Measurements from ENCODE around the gene ITGA6. TPM values are rescaled to one million over a fixed set of nuclear protein-coding genes. Genes with fewer than 3 reads are reported as not detected.
A peak's percentile ranks its signal among the peaks of the same experiment; 100 is the strongest.

Gene ITGA6
- total RNA-seq, 1 experiment from 2014 or later = 27.8 TPM

- Histone ChIP-seq H3K36me3 (ENCODE audit: control insufficient read depth, insufficient read depth, low read length) (no peaks in the 10 kb centered on the region), H3K9me3 (no peaks in the 10 kb centered on the region), H3K27me3 (replicated peaks; ENCODE audit: control insufficient read depth, insufficient read depth, low read length) (no peaks in the 10 kb centered on the region), H3K4me3 (ENCODE audit: low read depth, low read length) (no peak overlapping the region), H3K4me1 (peaks cover 64% of the 10 kb centered on the region)
- BruUV-seq (replicated peaks) = no TSS peak
- no peak for TF ChIP-seq CTCF (IDR thresholded peaks at IDR 0.05; ENCODE audit: insufficient read depth in 1 of 2, low read depth in 1 of 2, low read length in 1 of 2, severe bottlenecking in 1 of 2, unreplicated experiment in 1 of 2)
- Mint-ChIP-seq H3K36me3 (ENCODE audit: insufficient read depth, unreplicated experiment) (peaks cover 1% of the 10 kb centered on the region), H3K9me3 (ENCODE audit: unreplicated experiment) (no peaks in the 10 kb centered on the region), H3K4me3 (ENCODE audit: unreplicated experiment) (no peak overlapping the region), H3K27ac (ENCODE audit: unreplicated experiment) (no peak overlapping the region), H3K27me3 (ENCODE audit: insufficient read depth, unreplicated experiment) (no peaks in the 10 kb centered on the region), H3K4me1 (ENCODE audit: low read depth, unreplicated experiment) (peaks cover 20% of the 10 kb centered on the region)
- intact Hi-C loops (cut with micrococcal nuclease; ENCODE audit: unreplicated experiment) = no loop called here
- ChIA-PET CTCF (interaction anchor here (1.4 kb wide), 1 partner anchor 25 kb away, joined by 5 read pairs; no protein-coding TSS in a partner anchor), POLR2A (no interaction called here)
- DNase-seq = no peak
Measured at GRCh38 chr2:172436889-172437288, 9.5 kb downstream of the ITGA6 start.

- Mint-ChIP-seq H3K36me3 (ENCODE audit: insufficient read depth, unreplicated experiment) (peaks cover 6% of the 10 kb centered on the region), H3K27me3 (ENCODE audit: insufficient read depth, unreplicated experiment) (no peaks in the 10 kb centered on the region), H3K9me3 (ENCODE audit: unreplicated experiment) (no peaks in the 10 kb centered on the region), H3K27ac (ENCODE audit: unreplicated experiment) (no peak overlapping the region), H3K4me3 (ENCODE audit: unreplicated experiment) (no peak overlapping the region), H3K4me1 (ENCODE audit: low read depth, unreplicated experiment) (peaks cover 28% of the 10 kb centered on the region)
- H3K36me3 ChIP-seq (ENCODE audit: control insufficient read depth, insufficient read depth, low read length) = no peaks in the 10 kb centered on the region
- no peak for TF ChIP-seq CTCF (IDR thresholded peaks at IDR 0.05; ENCODE audit: insufficient read depth in 1 of 2, low read depth in 1 of 2, low read length in 1 of 2, severe bottlenecking in 1 of 2, unreplicated experiment in 1 of 2)
- no peaks in the 10 kb centered on the region for H3K9me3 ChIP-seq
- H3K4me1 ChIP-seq = peaks cover 72% of the 10 kb centered on the region
- intact Hi-C loops (cut with micrococcal nuclease; ENCODE audit: unreplicated experiment) = no loop called here
- BruUV-seq (replicated peaks) = no TSS peak
- ChIA-PET CTCF (interaction anchor here (1.4 kb wide), 1 partner anchor 24 kb away, joined by 5 read pairs; no protein-coding TSS in a partner anchor), POLR2A (no interaction called here)
- DNase-seq = no peak
- no peaks in the 10 kb centered on the region for H3K27me3 ChIP-seq (replicated peaks; ENCODE audit: control insufficient read depth, insufficient read depth, low read length)
- H3K4me3 ChIP-seq (ENCODE audit: low read depth, low read length) = no peak overlapping the region
Measured at GRCh38 chr2:172437419-172438341, 10.3 kb downstream of the ITGA6 start.

- Histone ChIP-seq H3K36me3 (ENCODE audit: control insufficient read depth, insufficient read depth, low read length) (no peaks in the 10 kb centered on the region), H3K27me3 (replicated peaks; ENCODE audit: control insufficient read depth, insufficient read depth, low read length) (no peaks in the 10 kb centered on the region), H3K4me1 (peaks cover 82% of the 10 kb centered on the region), H3K4me3 (ENCODE audit: low read depth, low read length) (no peak overlapping the region), H3K9me3 (no peaks in the 10 kb centered on the region)
- peaks cover 37% of the 10 kb centered on the region for H3K4me1 Mint-ChIP-seq (ENCODE audit: low read depth, unreplicated experiment)
- H3K4me3 Mint-ChIP-seq (ENCODE audit: unreplicated experiment) = no peak overlapping the region
- intact Hi-C loops (cut with micrococcal nuclease; ENCODE audit: unreplicated experiment) = no loop called here
- no peaks in the 10 kb centered on the region for H3K9me3 Mint-ChIP-seq (ENCODE audit: unreplicated experiment)
- no peaks in the 10 kb centered on the region for H3K27me3 Mint-ChIP-seq (ENCODE audit: insufficient read depth, unreplicated experiment)
- no peak for DNase-seq
- ChIA-PET CTCF (interaction anchor here (5.3 kb wide), 1 partner anchor 22 kb away, joined by 28 read pairs; no protein-coding TSS in a partner anchor), POLR2A (no interaction called here)
- no TSS peak for BruUV-seq (replicated peaks)
- no peak for TF ChIP-seq CTCF (IDR thresholded peaks at IDR 0.05; ENCODE audit: insufficient read depth in 1 of 2, low read depth in 1 of 2, low read length in 1 of 2, severe bottlenecking in 1 of 2, unreplicated experiment in 1 of 2)
- peaks cover 6% of the 10 kb centered on the region for H3K36me3 Mint-ChIP-seq (ENCODE audit: insufficient read depth, unreplicated experiment)
- peak overlapping the region; percentile 10 for H3K27ac Mint-ChIP-seq (ENCODE audit: unreplicated experiment)
Measured at GRCh38 chr2:172438741-172439508, 11.5 kb downstream of the ITGA6 start.
